Astrocyte (in vitro differentiated cells and primary cell): ENCODE results near the gene SIDT2. TPM values are rescaled to one million over a fixed set of nuclear protein-coding genes. Genes with fewer than 3 reads are reported as not detected.
A peak's percentile ranks its signal among the peaks of the same experiment; 100 is the strongest.

ENCODE experiments used
- DNase-seq: peaks from one replicate; pipeline ENCODE4 v3.0.0-alpha.2; 2010; ENCODE audit warnings: low read depth
- FAIRE-seq: peaks from 2 replicates; lab custom pipeline; 2011; peaks lifted over from hg19 to GRCh38; lab: Jason Lieb, UNC
- H2AFZ ChIP-seq: 2 replicates; pipeline ENCODE4 v1.6.0; 2012; ENCODE audit warnings: low read depth, low read length, inconsistent platforms
- H3K27ac ChIP-seq: 2 replicates; pipeline ENCODE4 v1.5.1; 2011; ENCODE audit warnings: low read depth, low read length, inconsistent platforms
- H3K27me3 ChIP-seq: 2 replicates; pipeline ENCODE4 v1.6.0; 2011; ENCODE audit warnings: low read length, inconsistent platforms; ENCODE audit not compliant: insufficient read depth
- H3K36me3 ChIP-seq: 2 replicates; pipeline ENCODE4 v1.5.1; 2011; ENCODE audit warnings: low read length, inconsistent platforms; ENCODE audit not compliant: insufficient read depth
- H3K4me1 ChIP-seq: 2 replicates; pipeline ENCODE4 v1.5.1; 2011; ENCODE audit warnings: low read length, inconsistent platforms; ENCODE audit not compliant: insufficient read depth
- H3K4me2 ChIP-seq: 2 replicates; pipeline ENCODE4 v1.6.0; 2012; ENCODE audit warnings: low read length, inconsistent platforms
- H3K4me3 ChIP-seq: 2 replicates; pipeline ENCODE4 v1.5.1; 2011; ENCODE audit warnings: low read depth, mild to moderate bottlenecking, low read length, inconsistent platforms; ENCODE audit not compliant: insufficient read depth
- H3K79me2 ChIP-seq: 2 replicates; pipeline ENCODE4 v1.6.0; 2012; ENCODE audit warnings: mild to moderate bottlenecking, low read length, inconsistent platforms; ENCODE audit not compliant: insufficient read depth
- H3K9ac ChIP-seq: 2 replicates; pipeline ENCODE4 v1.6.0; 2012; ENCODE audit warnings: mild to moderate bottlenecking, low read length, inconsistent platforms
- H3K9me3 ChIP-seq: 2 replicates; pipeline ENCODE4 v1.5.1; 2012; ENCODE audit warnings: low read depth, mild to moderate bottlenecking, low read length, inconsistent platforms; ENCODE audit not compliant: insufficient read depth
- H4K20me1 ChIP-seq: 2 replicates; pipeline ENCODE4 v1.6.0; 2012; ENCODE audit warnings: low read length, inconsistent platforms; ENCODE audit not compliant: insufficient read depth
- H3K27ac Mint-ChIP-seq: one replicate; pipeline ENCODE4 v1.8.0; 2021; ENCODE audit warnings: mild to moderate bottlenecking, mixed read lengths; ENCODE audit not compliant: unreplicated experiment
- H3K27me3 Mint-ChIP-seq: one replicate; pipeline ENCODE4 v1.8.0; 2021; ENCODE audit warnings: low read depth, mixed read lengths; ENCODE audit not compliant: unreplicated experiment
- H3K36me3 Mint-ChIP-seq: one replicate; pipeline ENCODE4 v1.8.0; 2021; ENCODE audit warnings: low read depth, mixed read lengths; ENCODE audit not compliant: unreplicated experiment
- H3K4me1 Mint-ChIP-seq: one replicate; pipeline ENCODE4 v1.8.0; 2021; ENCODE audit warnings: low read depth, mixed read lengths; ENCODE audit not compliant: unreplicated experiment
- H3K4me3 Mint-ChIP-seq: one replicate; pipeline ENCODE4 v1.8.0; 2021; ENCODE audit warnings: mild to moderate bottlenecking, moderate library complexity, mixed read lengths; ENCODE audit not compliant: unreplicated experiment
- H3K9me3 Mint-ChIP-seq: one replicate; pipeline ENCODE4 v1.8.0; 2021; ENCODE audit warnings: mild to moderate bottlenecking, mixed read lengths; ENCODE audit not compliant: unreplicated experiment
- CTCF ChIP-seq: IDR thresholded peaks from 2 replicates; pipeline ENCODE4 v1.5.1; 2011; ENCODE audit warnings: low read depth, mild to moderate bottlenecking, inconsistent platforms, low read length, moderate library complexity; ENCODE audit not compliant: insufficient read depth
- EZH2 ChIP-seq: IDR thresholded peaks from 2 replicates; pipeline ENCODE4 v1.6.1; 2012; ENCODE audit warnings: mild to moderate bottlenecking, low read length, inconsistent platforms; ENCODE audit not compliant: insufficient read depth
- total RNA-seq: library from RNA; stranded (reverse); gene quantifications from 2 replicates; pipeline ENCODE4 v1.2.1, GENCODE V29; 2021

Gene SIDT2
- total RNA-seq, 1 donor from 2014 or later = 55.8 TPM

- peaks cover 28% of the 10 kb centered on the region for H3K4me1 ChIP-seq
- Mint-ChIP-seq H3K9me3 (no peaks in the 10 kb centered on the region), H3K4me1 (peaks cover 12% of the 10 kb centered on the region), H3K27me3 (no peaks in the 10 kb centered on the region), H3K4me3 (peak overlapping the region; percentile 93), H3K27ac (peak overlapping the region; percentile 90), H3K36me3 (peaks cover 22% of the 10 kb centered on the region)
- peaks cover 4% of the 10 kb centered on the region for H3K79me2 ChIP-seq
- no peaks in the 10 kb centered on the region for H3K9me3 ChIP-seq
- no peak overlapping the region for H2AFZ ChIP-seq
- DNase-seq = no peak
- H3K36me3 ChIP-seq = peaks cover 9% of the 10 kb centered on the region
- no peak for FAIRE-seq
- TF ChIP-seq CTCF = no peak
- TF ChIP-seq EZH2 = no peak
- H3K4me3 ChIP-seq = peak overlapping the region; percentile 72
- no peaks in the 10 kb centered on the region for H4K20me1 ChIP-seq
- H3K27ac ChIP-seq = no peak overlapping the region
- peak overlapping the region; percentile 98 for H3K4me2 ChIP-seq
- H3K9ac ChIP-seq = peak overlapping the region; percentile 85
- no peaks in the 10 kb centered on the region for H3K27me3 ChIP-seq
Measured at GRCh38 chr11:117180020-117180419, 1.5 kb downstream of the SIDT2 start.

GRCh38 chr11:117180661-117181585 lies 2.4 kb downstream of the SIDT2 start:
- no peaks in the 10 kb centered on the region for H3K27me3 Mint-ChIP-seq

More at GRCh38 chr11:117180661-117181585, 2.4 kb downstream of the SIDT2 start:
- H3K36me3 ChIP-seq = peaks cover 9% of the 10 kb centered on the region
- no peaks in the 10 kb centered on the region for H3K9me3 ChIP-seq
- TF ChIP-seq EZH2 = no peak
- peak; percentile 32 for TF ChIP-seq CTCF
- no peak overlapping the region for H3K27ac ChIP-seq
- peaks cover 28% of the 10 kb centered on the region for H3K4me1 ChIP-seq
- no peaks in the 10 kb centered on the region for H3K27me3 ChIP-seq
- peaks cover 9% of the 10 kb centered on the region for H3K4me1 Mint-ChIP-seq
- peak; percentile 49 for DNase-seq
- peaks cover 4% of the 10 kb centered on the region for H3K79me2 ChIP-seq
- FAIRE-seq = no peak
- H3K4me2 ChIP-seq = peak overlapping the region; percentile 98
- no peak overlapping the region for H3K4me3 ChIP-seq
- H3K36me3 Mint-ChIP-seq = peaks cover 16% of the 10 kb centered on the region
- H3K27ac Mint-ChIP-seq = no peak overlapping the region
- peak overlapping the region; percentile 93 for H3K4me3 Mint-ChIP-seq
- no peak overlapping the region for H3K9ac ChIP-seq
- H2AFZ ChIP-seq = no peak overlapping the region
- no peaks in the 10 kb centered on the region for H4K20me1 ChIP-seq
- no peaks in the 10 kb centered on the region for H3K9me3 Mint-ChIP-seq
